Skeletal muscle cell (primary cell): ENCODE results near the gene CDH13.

ENCODE experiments used
- DNase-seq: peaks from one replicate; pipeline ENCODE4 v3.0.0-alpha.2; 2010; ENCODE audit warnings: low read depth
- H3K4me3 ChIP-seq: 2 replicates; pipeline ENCODE4 v1.5.1; 2011; ENCODE audit warnings: low read depth, mild to moderate bottlenecking, control low read depth, low read length, moderate library complexity

CDH13 gene

GRCh38 chr16:83738923-83739503, 1112.2 kb downstream of the CDH13 start:
- no peak overlapping the region for H3K4me3 ChIP-seq
- no peak for DNase-seq

GRCh38 chr16:83742124-83742899, 1115.5 kb downstream of the CDH13 start:
- no peak for DNase-seq
- no peak overlapping the region for H3K4me3 ChIP-seq

GRCh38 chr16:83743241-83743640, 1116.5 kb downstream of the CDH13 start:
- DNase-seq: no peak
- H3K4me3 ChIP-seq: no peak overlapping the region

GRCh38 chr16:83743720-83744119, 1117.0 kb downstream of the CDH13 start:
- no peak overlapping the region for H3K4me3 ChIP-seq
- DNase-seq: no peak

GRCh38 chr16:83744441-83744981, 1117.7 kb downstream of the CDH13 start:
- no peak for DNase-seq
- H3K4me3 ChIP-seq: no peak overlapping the region

- no peak for DNase-seq
Measured at GRCh38 chr16:83746611-83747010, 1119.8 kb downstream of the CDH13 start.

GRCh38 chr16:83747936-83748335, 1121.2 kb downstream of the CDH13 start:
- no peak for DNase-seq
- H3K4me3 ChIP-seq: no peak overlapping the region

More at GRCh38 chr16:83746611-83747010, 1119.8 kb downstream of the CDH13 start:
- no peak overlapping the region for H3K4me3 ChIP-seq

- H3K4me3 ChIP-seq: no peak overlapping the region
- DNase-seq: no peak
Measured at GRCh38 chr16:83755391-83755790, 1128.6 kb downstream of the CDH13 start.

GRCh38 chr16:83762141-83762991, 1135.6 kb downstream of the CDH13 start:
- no peak overlapping the region for H3K4me3 ChIP-seq
- no peak for DNase-seq

GRCh38 chr16:83762992-83763358, 1136.2 kb downstream of the CDH13 start:
- H3K4me3 ChIP-seq: no peak overlapping the region
- DNase-seq: no peak

- DNase-seq: no peak
- H3K4me3 ChIP-seq: no peak overlapping the region
Measured at GRCh38 chr16:83768986-83769385, 1142.2 kb downstream of the CDH13 start.

- H3K4me3 ChIP-seq: no peak overlapping the region
- no peak for DNase-seq
Measured at GRCh38 chr16:83769397-83770008, 1142.7 kb downstream of the CDH13 start.

- no peak overlapping the region for H3K4me3 ChIP-seq
- no peak for DNase-seq
Measured at GRCh38 chr16:83771306-83771942, 1144.7 kb downstream of the CDH13 start.

GRCh38 chr16:83772806-83773205, 1146.0 kb downstream of the CDH13 start:
- H3K4me3 ChIP-seq: no peak overlapping the region
- DNase-seq: no peak

- DNase-seq: no peak
- H3K4me3 ChIP-seq: no peak overlapping the region
Measured at GRCh38 chr16:83774066-83774465, 1147.3 kb downstream of the CDH13 start.

- DNase-seq: no peak
- no peak overlapping the region for H3K4me3 ChIP-seq
Measured at GRCh38 chr16:83776944-83777343, 1150.2 kb downstream of the CDH13 start.

GRCh38 chr16:83779886-83780285, 1153.1 kb downstream of the CDH13 start:
- H3K4me3 ChIP-seq: no peak overlapping the region
- DNase-seq: peak; percentile 12

- H3K4me3 ChIP-seq: no peak overlapping the region
- DNase-seq: no peak
Measured at GRCh38 chr16:83785455-83785854, 1158.7 kb downstream of the CDH13 start.
